Stimulated activated CD4-positive, alpha-beta T cell treated with anti-CD3 and anti-CD28 coated beads, Interleukin-4, amount 100 ng/mL, for 24 hours (primary cell): ENCODE measurements around the gene CACNA2D3.

Experiments used
- DNase-seq: peaks from one replicate; pipeline ENCODE4 v3.0.0-alpha.2; 2020

Gene CACNA2D3

GRCh38 chr3:54294214-54294613, 171.9 kb downstream of the CACNA2D3 start:
- no peak for DNase-seq

DNA sequence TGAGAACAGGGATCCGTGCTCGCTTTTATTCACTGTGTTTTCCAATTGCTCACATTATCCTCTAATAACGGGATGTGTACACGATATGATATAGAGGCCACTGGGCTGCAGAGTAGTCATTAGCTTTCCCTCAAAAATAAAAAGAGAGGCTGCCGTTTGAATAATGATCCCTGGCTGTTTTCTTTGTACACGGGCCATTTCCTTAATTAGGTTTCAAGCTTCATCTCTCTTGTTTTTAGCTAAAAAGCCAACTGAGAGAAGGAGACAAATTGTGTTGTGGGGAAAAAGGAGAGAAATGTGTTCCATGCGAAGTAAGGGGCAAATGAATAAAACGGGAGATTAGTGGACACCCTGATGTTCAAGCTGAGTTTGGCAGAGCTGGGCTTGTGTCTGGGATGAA, 174.2 kb downstream of the CACNA2D3 start:
- no peak for DNase-seq

DNA sequence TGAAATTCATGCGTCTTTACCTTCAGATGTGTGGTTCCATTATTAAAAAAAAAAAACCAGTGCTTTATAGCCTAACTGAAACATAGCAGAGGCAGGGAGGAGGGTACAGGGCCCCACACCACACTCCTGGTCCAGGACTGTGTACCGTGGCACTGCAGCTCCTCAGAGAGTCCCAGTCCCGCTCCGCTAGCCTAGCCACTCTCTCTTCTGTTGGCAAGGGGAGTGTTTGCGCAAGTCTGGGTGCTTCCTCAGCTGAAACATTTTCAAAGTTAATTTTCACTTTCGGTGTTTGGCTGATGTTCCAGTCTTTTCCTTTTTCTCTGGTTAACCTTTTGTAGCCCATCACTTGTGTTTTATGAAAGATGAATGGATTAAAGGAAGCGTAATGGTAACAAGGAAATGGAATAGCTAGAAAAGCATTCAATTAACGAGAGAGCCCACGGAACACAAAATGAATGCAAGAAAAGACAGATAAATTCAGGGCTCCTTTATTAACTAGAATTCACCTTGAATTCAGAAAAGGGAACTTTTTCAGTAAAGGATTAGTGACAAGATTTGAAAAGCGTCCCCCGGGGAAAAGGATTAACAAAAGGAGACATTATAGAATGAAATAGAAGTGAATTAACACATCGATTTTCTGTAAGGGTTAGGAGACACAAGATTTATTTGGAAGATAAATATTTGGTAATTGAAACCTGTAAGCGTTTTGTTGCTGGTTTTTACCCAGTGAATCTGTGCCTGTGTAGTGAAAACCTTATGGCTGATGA, 177.0 kb downstream of the CACNA2D3 start:
- no peak for DNase-seq

DNA sequence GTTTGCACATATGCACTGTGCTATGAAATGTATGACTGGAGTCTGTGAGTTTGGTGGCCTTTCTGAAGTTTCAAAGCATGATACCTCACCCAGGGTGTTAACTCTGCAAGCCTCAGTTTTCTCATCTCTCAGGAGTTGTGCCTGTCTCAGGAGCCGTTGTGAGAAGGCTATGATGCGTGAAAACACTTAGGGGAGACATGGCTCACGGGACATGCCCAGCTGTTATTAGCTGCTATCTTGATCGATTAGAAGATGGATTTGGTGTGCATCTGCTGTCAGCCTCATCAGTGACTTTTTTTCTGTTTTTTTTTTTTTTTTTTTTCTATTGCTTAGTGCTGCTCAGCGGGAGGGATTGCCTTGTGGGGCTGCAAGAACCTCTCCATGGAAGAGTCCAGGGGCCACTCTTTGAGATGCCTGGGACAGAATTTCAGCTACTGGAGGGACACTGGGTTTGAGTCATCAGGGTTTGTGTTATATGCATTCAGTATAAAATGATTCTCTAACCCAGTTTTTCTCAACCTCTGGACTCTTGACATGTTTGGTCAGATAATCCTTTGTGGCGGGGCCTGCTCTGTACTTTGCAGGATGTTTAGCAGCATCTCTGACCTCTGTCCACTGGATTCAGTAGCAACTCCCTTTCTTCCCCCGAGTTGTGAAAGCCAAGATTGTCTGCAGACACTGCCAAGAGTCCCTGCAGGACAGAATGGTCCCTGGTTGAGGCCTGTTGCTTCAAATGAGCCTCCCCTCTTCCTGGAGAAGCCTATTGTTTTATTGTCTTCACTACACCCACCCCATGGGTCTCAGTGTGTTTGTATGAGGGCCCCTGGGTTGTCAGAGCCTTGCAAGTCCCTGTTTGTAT, 181.4 kb downstream of the CACNA2D3 start:
- DNase-seq: no peak

- DNase-seq: no peak
Measured at GRCh38 chr3:54304877-54305276, 182.5 kb downstream of the CACNA2D3 start.

GRCh38 chr3:54305409-54306099, 183.2 kb downstream of the CACNA2D3 start:
- no peak for DNase-seq

GRCh38 chr3:54307566-54308180, 185.3 kb downstream of the CACNA2D3 start:
- DNase-seq: no peak

- no peak for DNase-seq
Measured at GRCh38 chr3:54309601-54310000, 187.2 kb downstream of the CACNA2D3 start.

DNA sequence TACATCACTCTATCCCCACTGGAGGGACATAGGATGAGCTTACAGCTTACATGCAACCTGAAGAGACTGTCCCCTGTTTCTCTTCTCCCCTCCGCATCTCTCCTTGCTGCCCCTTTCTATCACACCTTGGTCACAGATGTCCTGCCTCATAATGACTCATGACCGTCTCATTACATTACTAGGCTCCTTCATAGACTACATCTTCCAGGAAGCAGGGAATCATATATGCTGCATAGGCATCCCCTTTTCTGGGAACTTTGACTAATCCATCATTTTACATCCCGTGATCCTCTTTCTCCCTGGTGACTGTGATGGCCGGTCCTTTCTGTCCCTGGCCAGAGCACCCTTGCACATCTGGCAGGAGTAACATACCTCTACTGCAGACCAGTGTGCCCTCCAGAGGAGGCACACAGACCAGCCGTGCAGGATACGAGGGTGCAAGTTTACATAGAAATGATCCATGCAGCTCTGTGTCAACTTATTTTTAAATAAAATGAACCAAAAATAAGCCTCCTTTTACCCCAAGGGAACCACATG, 188.9 kb downstream of the CACNA2D3 start:
- no peak for DNase-seq

DNA sequence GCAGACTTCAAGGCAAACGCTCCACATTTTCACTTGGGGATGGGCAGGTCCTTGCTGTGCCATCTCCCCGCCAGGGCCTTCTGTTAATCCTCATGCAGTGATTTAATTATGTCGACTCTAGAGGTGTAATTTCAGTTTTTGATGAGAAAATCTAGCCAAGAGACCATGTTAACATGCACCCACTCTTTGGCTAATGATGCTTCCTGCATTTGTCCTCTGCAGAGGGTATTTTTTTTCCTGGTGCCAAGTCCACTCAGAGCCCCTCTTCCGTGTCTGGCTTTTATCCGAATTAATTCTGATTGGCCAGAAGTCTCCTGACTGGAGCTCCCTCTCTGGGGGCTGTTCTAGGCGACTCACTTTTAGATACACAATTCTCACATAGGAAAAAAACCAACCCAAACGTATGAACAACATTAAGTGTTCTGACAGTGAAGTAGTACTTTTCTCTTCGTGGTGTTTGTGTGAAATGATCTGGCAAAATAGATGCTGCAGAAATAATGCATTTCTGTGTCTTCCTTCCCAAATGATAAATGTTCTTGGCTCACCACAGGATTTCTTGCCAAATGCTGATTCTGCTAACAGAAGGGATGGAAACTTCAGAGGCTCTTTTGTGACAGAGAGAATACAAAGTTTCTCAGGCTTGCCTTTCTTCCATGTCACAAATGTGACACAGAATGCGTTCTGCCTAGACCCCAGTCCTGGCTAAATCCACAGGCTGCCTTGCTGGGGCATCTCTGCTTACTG, 190.0 kb downstream of the CACNA2D3 start:
- no peak for DNase-seq

DNA sequence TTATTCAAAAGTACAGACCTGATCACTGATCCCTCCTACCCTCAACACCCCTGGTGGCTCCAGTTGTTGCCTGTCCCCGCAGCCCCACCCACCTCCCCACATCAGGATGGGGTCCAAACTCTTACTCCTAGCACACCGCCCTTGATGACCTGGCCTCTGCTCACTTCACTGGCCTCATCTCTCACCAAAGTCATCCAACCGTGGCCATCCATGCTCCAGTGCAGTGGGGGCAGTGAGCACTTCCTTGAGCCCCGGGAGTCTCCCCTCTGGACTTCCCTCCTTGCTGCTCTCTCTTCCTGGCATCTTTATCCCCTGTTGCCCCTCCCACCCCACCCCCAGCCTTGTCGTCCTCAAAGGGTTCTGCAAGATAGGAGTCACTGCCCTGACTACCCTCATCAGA, 191.1 kb downstream of the CACNA2D3 start:
- no peak for DNase-seq

DNA sequence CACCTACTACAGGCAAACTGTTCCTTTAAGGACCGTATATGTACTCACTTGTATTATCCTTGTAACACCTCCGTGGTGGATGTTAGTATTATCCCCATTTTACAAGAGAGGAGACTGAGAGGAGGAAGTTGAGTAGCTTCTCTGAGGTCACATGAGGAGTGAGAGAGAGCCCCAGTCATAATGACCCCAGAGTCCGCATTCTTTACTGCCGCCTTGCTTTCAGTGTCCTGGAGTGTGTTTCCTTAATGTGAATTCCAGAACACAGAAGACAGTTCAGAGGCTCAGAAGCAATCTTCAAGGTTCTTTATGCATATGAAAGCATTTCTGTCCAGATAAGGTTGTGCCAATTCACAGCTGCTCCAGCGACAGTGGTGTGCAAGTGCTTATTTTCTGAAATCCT, 199.2 kb downstream of the CACNA2D3 start:
- DNase-seq: no peak

- no peak for DNase-seq
Measured at GRCh38 chr3:54322354-54322753, 200.0 kb downstream of the CACNA2D3 start.

- no peak for DNase-seq
Measured at GRCh38 chr3:54324103-54324502, 201.8 kb downstream of the CACNA2D3 start.

DNA sequence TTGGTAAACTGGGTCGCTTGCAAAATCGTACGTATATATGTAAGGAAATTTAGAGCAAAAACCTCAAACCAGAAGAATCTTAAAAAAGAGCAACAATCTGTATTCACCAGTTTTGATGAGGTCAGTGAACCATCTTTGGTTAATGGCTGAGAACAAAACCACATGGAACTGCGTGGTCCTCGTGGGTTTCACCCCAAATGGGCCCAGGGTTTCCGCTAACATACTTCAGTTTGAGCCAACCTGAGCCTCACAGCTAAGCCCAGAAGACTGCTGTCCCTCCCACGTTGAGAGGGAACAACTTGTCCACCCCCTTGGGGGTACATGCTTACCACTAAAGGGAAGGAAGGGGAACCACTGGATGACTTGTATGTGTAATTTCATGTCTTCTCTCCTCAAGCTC, 204.6 kb downstream of the CACNA2D3 start:
- no peak for DNase-seq

GRCh38 chr3:54331341-54331740, 209.0 kb downstream of the CACNA2D3 start:
- no peak for DNase-seq

- DNase-seq: no peak
Measured at GRCh38 chr3:54337846-54338245, 215.5 kb downstream of the CACNA2D3 start.

DNA sequence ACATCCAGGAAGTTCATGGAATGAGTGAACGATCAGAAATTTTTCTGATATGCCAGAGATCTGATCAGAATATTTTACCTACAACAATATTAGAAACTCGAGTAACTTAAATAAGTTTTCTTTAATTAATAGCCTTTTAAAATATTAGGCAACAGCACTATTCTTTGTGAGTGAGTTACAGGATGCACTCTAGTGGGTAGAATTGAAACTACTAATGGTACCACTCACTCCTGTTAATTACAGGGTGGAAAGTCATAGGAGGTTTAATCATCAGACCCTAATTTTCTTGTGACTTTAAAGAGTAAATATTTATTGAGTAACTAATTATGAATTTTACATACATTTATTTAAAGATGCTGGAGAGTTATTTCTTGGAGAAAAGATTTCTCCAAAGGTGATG, 217.3 kb downstream of the CACNA2D3 start:
- DNase-seq: no peak

GRCh38 chr3:54341811-54342210, 219.5 kb downstream of the CACNA2D3 start:
- DNase-seq: no peak

DNA sequence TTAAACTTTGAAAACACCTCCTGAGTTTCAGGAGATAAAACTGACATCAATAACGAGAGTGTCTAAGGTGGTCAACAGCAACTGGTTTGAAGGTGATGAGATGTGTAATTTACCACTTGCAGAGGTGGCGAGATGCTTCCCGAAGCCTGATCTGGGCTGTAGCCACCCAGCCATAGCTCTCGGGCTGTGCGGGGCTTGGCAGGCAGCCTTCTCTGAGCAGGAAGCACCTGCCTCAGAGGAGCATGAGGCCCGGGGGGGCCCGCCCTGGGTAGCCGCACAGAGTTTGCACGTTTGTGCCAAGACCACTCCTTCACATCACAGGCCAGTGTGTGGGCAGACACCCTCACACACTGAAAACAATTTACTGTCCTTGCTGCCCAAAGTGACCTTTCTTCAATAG, 220.3 kb downstream of the CACNA2D3 start:
- DNase-seq: no peak

- DNase-seq: no peak
Measured at GRCh38 chr3:54343495-54343894, 221.1 kb downstream of the CACNA2D3 start.

GRCh38 chr3:54344601-54345231, 222.4 kb downstream of the CACNA2D3 start:
- no peak for DNase-seq
